Fibroblast of lung (primary cell): ENCODE measurements around the gene RIPK4.

Experiments
- CTCF ChIP-seq, 2 donors: IDR thresholded peaks in 1 of 2; conservative IDR thresholded peaks in 1 of 2; 1 replicate in 1 of 2; 2 replicates in 1 of 2; pipeline ENCODE4 v1.5.1; 2011 to 2012; ENCODE audit warnings: low read length in 2 of 2, control low read depth in 1 of 2, inconsistent platforms in 1 of 2, low read depth in 1 of 2, mild to moderate bottlenecking in 1 of 2
- EZH2 ChIP-seq: IDR thresholded peaks from 2 replicates; pipeline ENCODE4 v1.5.1; 2012; ENCODE audit warnings: low read length, control low read depth, mild to moderate bottlenecking; ENCODE audit errors: missing control alignments

- TF ChIP-seq CTCF (conservative IDR thresholded peaks at IDR 0.05 in 1 of 2, IDR thresholded peaks at IDR 0.05 in 1 of 2; ENCODE audit: low read depth in 1 of 2, low read length in 2 of 2) = no peak
- no peak for TF ChIP-seq EZH2
These were observed 38.8 kb downstream of the RIPK4 start for GRCh38 chr21:41727784-41728763.
